SK-N-SH (cell line): ENCODE results near the gene APOE. TPM values are rescaled to one million over a fixed set of nuclear protein-coding genes. Genes with fewer than 3 reads are reported as not detected.

Experiments used
- CTCF ChIA-PET: fragments of 300-600, 350-600 bp; formaldehyde crosslinking; extraction: SDS; loops from one replicate; lab custom pipeline; 2021; lab: Yijun Ruan, JAX
- POLR2A ChIA-PET: fragments of 350-600 bp; sonication (Branson Sonifier 250); formaldehyde crosslinking; extraction: SDS; loops from one replicate; lab custom pipeline; 2020; ENCODE audit warnings: antibody characterized with exemption, inconsistent platforms; lab: Yijun Ruan, JAX
- DNase-seq: peaks from one replicate; pipeline ENCODE4 v3.0.0; 2012
- H2AFZ ChIP-seq: fragments of 200-600 bp; sonication (generic); 2 replicates; pipeline ENCODE4 v1.8.1; 2016; ENCODE audit warnings: antibody characterized with exemption, mild to moderate bottlenecking, low read depth
- H3F3A ChIP-seq: fragments of 200-600 bp; sonication (generic); replicated peaks from 2 replicates; pipeline ENCODE3; 2016; ENCODE audit warnings: antibody characterized with exemption, mild to moderate bottlenecking; ENCODE audit not compliant: insufficient read depth
- H3K27ac ChIP-seq, 2 experiments: fragments of 200-500 bp in 1 of 2; fragments of 200-600 bp in 1 of 2; sonication (Bioruptor generic) in 1 of 2; sonication (generic), shearing (Covaris generic) in 1 of 2; 2 replicates each; pipeline versions ENCODE4 v1.5.1 to v1.6.1; 2014 to 2016; ENCODE audit warnings: low read depth in 2 of 2, inconsistent platforms in 1 of 2, low read length in 1 of 2, mild to moderate bottlenecking in 1 of 2, mixed read lengths in 1 of 2
- H3K27me3 ChIP-seq: fragments of 200-600 bp; sonication (generic), shearing (Covaris generic); 2 replicates; pipeline ENCODE4 v1.6.1; 2016; ENCODE audit warnings: mixed run types; ENCODE audit not compliant: insufficient read depth
- H3K36me3 ChIP-seq, 2 experiments: fragments of 200-500 bp in 1 of 2; fragments of 200-600 bp in 1 of 2; sonication (Bioruptor generic) in 1 of 2; sonication (generic) in 1 of 2; replicated peaks in 1 of 2; 2 replicates each; pipeline versions ENCODE3 to v1.5.1; 2014 to 2016; ENCODE audit warnings: low read length in 1 of 2, mild to moderate bottlenecking in 1 of 2; ENCODE audit not compliant: insufficient read depth in 2 of 2, control insufficient read depth in 1 of 2
- H3K4me1 ChIP-seq, 2 experiments: fragments of 200-500 bp in 1 of 2; fragments of 200-600 bp in 1 of 2; sonication (Bioruptor generic) in 1 of 2; sonication (generic), shearing (Covaris generic) in 1 of 2; 2 replicates each; pipeline versions ENCODE4 v1.5.1 to v1.6.1; 2014 to 2016; ENCODE audit warnings: low read depth in 1 of 2, low read length in 1 of 2, mixed run types in 1 of 2; ENCODE audit not compliant: insufficient read depth in 2 of 2, control insufficient read depth in 1 of 2
- H3K4me2 ChIP-seq: fragments of 200-600 bp; sonication (generic), shearing (Covaris generic); 2 replicates; pipeline ENCODE4 v1.6.1; 2017; ENCODE audit warnings: mixed run types
- H3K4me3 ChIP-seq, 2 experiments: fragments of 200-500 bp in 1 of 2; fragments of 200-600 bp in 1 of 2; sonication (Bioruptor generic) in 1 of 2; sonication (generic), shearing (Covaris generic) in 1 of 2; 2 replicates each; pipeline versions ENCODE4 v1.5.1 to v1.8.1; 2014 to 2016; ENCODE audit warnings: low read depth in 2 of 2, inconsistent platforms in 1 of 2, low read length in 1 of 2, mild to moderate bottlenecking in 1 of 2, mixed read lengths in 1 of 2, moderate library complexity in 1 of 2
- H3K79me2 ChIP-seq: fragments of 200-600 bp; sonication (generic); 2 replicates; pipeline ENCODE4 v1.8.1; 2017; ENCODE audit warnings: mild to moderate bottlenecking; ENCODE audit not compliant: insufficient read depth
- H3K9ac ChIP-seq: fragments of 200-600 bp; sonication (generic); 2 replicates; pipeline ENCODE4 v1.6.1; 2017; ENCODE audit warnings: mixed run types
- H3K9me2 ChIP-seq: fragments of 200-600 bp; sonication (generic); 2 replicates; pipeline ENCODE4 v1.6.1; 2017; ENCODE audit warnings: mixed run types
- H3K9me3 ChIP-seq: fragments of 200-600 bp; sonication (generic); 2 replicates; pipeline ENCODE4 v1.6.1; 2017; ENCODE audit warnings: mixed run types, mild to moderate bottlenecking, moderate library complexity
- H4K20me1 ChIP-seq: fragments of 200-600 bp; sonication (generic); 2 replicates; pipeline ENCODE4 v1.6.1; 2017; ENCODE audit warnings: mild to moderate bottlenecking, mixed run types; ENCODE audit not compliant: insufficient read depth
- CHD2 ChIP-seq: fragments of 150-350 bp; IDR thresholded peaks from 2 replicates; pipeline ENCODE4 v1.6.1; 2018; ENCODE audit warnings: low read length; ENCODE audit not compliant: partially characterized antibody
- ELF1 ChIP-seq: IDR thresholded peaks from 2 replicates; pipeline ENCODE4 v1.4.0; 2012
- FOXM1 ChIP-seq: IDR thresholded peaks from 2 replicates; pipeline ENCODE4 v1.4.0; 2012; ENCODE audit warnings: low read depth, mild to moderate bottlenecking
- GABPA ChIP-seq: IDR thresholded peaks from 2 replicates; pipeline ENCODE4 v1.4.0; 2012; ENCODE audit warnings: low read depth, mild to moderate bottlenecking
- GATA2 ChIP-seq: sonication (generic); formaldehyde crosslinking; IDR thresholded peaks from 2 replicates; pipeline ENCODE4 v1.5.0; 2020; ENCODE audit warnings: mild to moderate bottlenecking, missing genetic modification reagents
- MXI1 ChIP-seq: IDR thresholded peaks from 2 replicates; pipeline ENCODE4 v1.6.1; 2012; ENCODE audit warnings: mild to moderate bottlenecking, low read depth, low read length, improper control_type of control experiment
- NRF1 ChIP-seq: IDR thresholded peaks from 2 replicates; pipeline ENCODE4 v1.6.1; 2012; ENCODE audit warnings: low read depth, mild to moderate bottlenecking, low read length
- PBX3 ChIP-seq: IDR thresholded peaks from 2 replicates; pipeline ENCODE4; 2012
- POLR2AphosphoS5 ChIP-seq: IDR thresholded peaks from 2 replicates; pipeline ENCODE4 v1.6.1; 2012; ENCODE audit warnings: low read depth, low read length
- RAD21 ChIP-seq: IDR thresholded peaks from 2 replicates; pipeline ENCODE4 v1.6.1; 2012; ENCODE audit warnings: mild to moderate bottlenecking, low read length
- REST ChIP-seq: IDR thresholded peaks from 2 replicates; pipeline ENCODE4 v1.6.1; 2012; ENCODE audit warnings: mild to moderate bottlenecking, low read depth, low read length, moderate library complexity
- RFX5 ChIP-seq: IDR thresholded peaks from 2 replicates; pipeline ENCODE4 v1.6.1; 2012; ENCODE audit warnings: mild to moderate bottlenecking, improper control_type of control experiment, low read length
- SIN3A ChIP-seq: IDR thresholded peaks from 2 replicates; pipeline ENCODE4 v1.6.1; 2012; ENCODE audit warnings: low read depth, mild to moderate bottlenecking, low read length, moderate library complexity, borderline replicate concordance
- TEAD4 ChIP-seq: IDR thresholded peaks from 2 replicates; pipeline ENCODE4 v1.4.0; 2012; ENCODE audit warnings: mild to moderate bottlenecking, borderline replicate concordance; ENCODE audit not compliant: insufficient read depth
- USF1 ChIP-seq: IDR thresholded peaks from 2 replicates; pipeline ENCODE4 v1.4.0; 2012; ENCODE audit warnings: low read depth, borderline replicate concordance
- YY1 ChIP-seq: IDR thresholded peaks from 2 replicates; pipeline ENCODE4 v1.4.0; 2012; ENCODE audit warnings: low read depth, mild to moderate bottlenecking
- ZBTB33 ChIP-seq: IDR thresholded peaks from 2 replicates; pipeline ENCODE4 v1.4.0; 2012; ENCODE audit warnings: low read depth, borderline replicate concordance
- WGBS: methylation state at CpG from one replicate; pipeline ENCODE4 v1.1.6; 2017; ENCODE audit warnings: low lambda C conversion rate; 5-methylcytosine and 5-hydroxymethylcytosine counted together
- polyA plus RNA-seq, 3 experiments: library from polyadenylated mRNA; depleted of rRNA; stranded (reverse); fragments of >200 nt; gene quantifications; 2 replicates each; pipeline ENCODE4 v1.2.3, GENCODE V29; 2012

The APOE gene
- polyA plus RNA-seq, 1 of the 3 experiments (the other 2 are of a cell fraction), result 56.0 TPM

GRCh38 chr19:44954278-44954648, 48.7 kb downstream of the APOE start:
- H3F3A ChIP-seq, result peaks cover 10% of the 10 kb centered on the region
- ChIA-PET CTCF (interaction anchor here (0.7 to 10.2 kb wide), 5 partner anchors 43 to 105 kb away, joined by 3 to 131 read pairs (median 4); partner anchors contain the start of gene APOE), POLR2A (interaction anchor here (0.9 to 1.6 kb wide), 3 partner anchors 39 to 85 kb away, joined by 4 to 9 read pairs (median 4); partner anchors contain the start of genes APOC1, CLASRP and TOMM40)
- peaks cover 35% of the 10 kb centered on the region for H4K20me1 ChIP-seq
- H3K4me1 ChIP-seq, result peaks cover 0 to 25% of the 10 kb centered on the region in 2 experiments; a peak in 2 of 4 replicates
- H3K9me2 ChIP-seq, result no peaks in the 10 kb centered on the region
- H3K9me3 ChIP-seq, result no peaks in the 10 kb centered on the region
- peak overlapping the region; percentile 94 to 98 for H3K27ac ChIP-seq
- H3K4me3 ChIP-seq, result peak overlapping the region; percentile 93 to 99
- peaks cover 44% of the 10 kb centered on the region for H3K79me2 ChIP-seq
- peak overlapping the region; percentile 80 for H2AFZ ChIP-seq
- H3K9ac ChIP-seq, result peak overlapping the region; percentile 82
- DNase-seq, result no peak
- no peak for TF ChIP-seq NRF1
- TF ChIP-seq TEAD4, result no peak
- H3K36me3 ChIP-seq, result peaks cover 3 to 6% of the 10 kb centered on the region in 2 experiments
- peak overlapping the region; percentile 88 for H3K4me2 ChIP-seq
- WGBS, result 25% methylated on average over 13 of the region's 13 CpGs
- no peaks in the 10 kb centered on the region for H3K27me3 ChIP-seq

- Histone ChIP-seq H3F3A (peaks cover 10% of the 10 kb centered on the region), H3K27me3 (no peaks in the 10 kb centered on the region), H3K36me3 (peaks cover 2 to 6% of the 10 kb centered on the region in 2 experiments), H3K4me1 (peaks cover 0 to 25% of the 10 kb centered on the region in 2 experiments; a peak in 2 of 4 replicates), H3K9me2 (no peaks in the 10 kb centered on the region), H3K4me3 (peak within 1 kb of the TSS; percentile 93 to 99), H3K27ac (peak within 1 kb of the TSS; percentile 94 to 98), H3K9ac (peak within 1 kb of the TSS; percentile 82), H2AFZ (peak within 1 kb of the TSS; percentile 80), H3K79me2 (peaks cover 50% of the 10 kb centered on the region), H4K20me1 (peaks cover 42% of the 10 kb centered on the region), H3K4me2 (peak within 1 kb of the TSS; percentile 93), H3K9me3 (no peaks in the 10 kb centered on the region)
- ChIA-PET POLR2A (interaction anchor here (0.9 to 1.6 kb wide), 3 partner anchors 40 to 84 kb away, joined by 4 to 9 read pairs (median 4); partner anchors contain the start of genes APOC1, CLASRP and TOMM40), CTCF (interaction anchor here (0.7 to 10.2 kb wide), 5 partner anchors 9 to 105 kb away, joined by 3 to 131 read pairs (median 3); partner anchors contain the start of genes APOC2 and APOE)
- under 1% methylated on average over 49 of the region's 65 CpGs for WGBS
- peak; percentile 98 for DNase-seq
- TF ChIP-seq USF1, result 0 out of 2 replicates have a peak, but pooled peaks have one; percentile 13
- TF ChIP-seq RAD21, result no peak
- peak; percentile 88 for TF ChIP-seq POLR2AphosphoS5
- no peak for TF ChIP-seq RFX5
- TF ChIP-seq GABPA, result peak; percentile 76
- TF ChIP-seq MXI1, result peak; percentile 51
- TF ChIP-seq NRF1, result peak; percentile 50; the same call in 1 of the 2 replicates
- peak; percentile 96 for TF ChIP-seq ZBTB33
- TF ChIP-seq REST, result 0 out of 2 replicates have a peak, but pooled peaks have one; percentile 16
- TF ChIP-seq SIN3A, result peak; percentile 51; the same call in 1 of the 2 replicates
- TF ChIP-seq ELF1, result peak; percentile 96
- TF ChIP-seq YY1, result peak; percentile 86
- no peak for TF ChIP-seq FOXM1
- TF ChIP-seq GATA2, result no peak
- 0 out of 2 replicates have a peak, but pooled peaks have one; percentile 19 for TF ChIP-seq PBX3
- peak; percentile 99 for TF ChIP-seq CHD2
Measured at GRCh38 chr19:44954649-44955504, 49.3 kb downstream of the APOE start, which contains the start of gene CLPTM1. TSS of gene CLPTM1 (plus strand) at chr19:44955380. CDS start at chr19:44955396, 16 bp downstream.
